Tibial nerve (tissue), 3 donors: Measurements from ENCODE around the gene COL28A1.

ENCODE experiments used
- POLR2A ChIP-seq, 2 donors: fragments of 450-650 bp; IDR thresholded peaks; one replicate each; pipeline ENCODE4 v1.6.1; 2017; ENCODE audit warnings: antibody characterized with exemption in 2 of 2, mild to moderate bottlenecking in 2 of 2, moderate library complexity in 2 of 2
- TF ChIP-seq, protein P1 (sequence below), 5 experiments: fragments of 200-600 bp in 3 of 5; fragments of 450-650 bp in 2 of 5; sonication (generic) in 3 of 5; IDR thresholded peaks; one replicate each; pipeline ENCODE4 v1.5.1; 2016 to 2019; ENCODE audit warnings: antibody characterized with exemption in 5 of 5, mild to moderate bottlenecking in 3 of 5, moderate library complexity in 2 of 5

DNA sequence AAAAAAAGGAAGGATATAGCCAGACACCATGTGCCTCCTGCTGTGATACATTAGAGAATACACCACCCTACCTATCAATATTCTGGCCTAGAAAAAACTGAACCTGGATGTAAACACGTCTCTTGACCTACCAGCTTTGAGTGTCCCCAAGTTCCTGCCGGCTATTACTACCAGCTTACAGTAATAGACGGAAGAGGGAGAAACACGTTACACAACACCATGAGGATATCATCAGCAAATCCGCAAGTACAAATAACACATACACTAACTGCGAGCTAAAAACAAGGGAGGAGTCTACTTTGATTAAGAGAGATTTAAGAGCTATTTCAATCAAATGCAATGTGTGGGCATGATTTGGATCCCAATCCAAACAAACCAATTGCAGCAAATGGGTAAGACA, 113.0 kb downstream of the COL28A1 start:
- TF ChIP-seq POLR2A (IDR thresholded peaks at IDR 0.05) = no peak
- TF ChIP-seq, protein P1, sequence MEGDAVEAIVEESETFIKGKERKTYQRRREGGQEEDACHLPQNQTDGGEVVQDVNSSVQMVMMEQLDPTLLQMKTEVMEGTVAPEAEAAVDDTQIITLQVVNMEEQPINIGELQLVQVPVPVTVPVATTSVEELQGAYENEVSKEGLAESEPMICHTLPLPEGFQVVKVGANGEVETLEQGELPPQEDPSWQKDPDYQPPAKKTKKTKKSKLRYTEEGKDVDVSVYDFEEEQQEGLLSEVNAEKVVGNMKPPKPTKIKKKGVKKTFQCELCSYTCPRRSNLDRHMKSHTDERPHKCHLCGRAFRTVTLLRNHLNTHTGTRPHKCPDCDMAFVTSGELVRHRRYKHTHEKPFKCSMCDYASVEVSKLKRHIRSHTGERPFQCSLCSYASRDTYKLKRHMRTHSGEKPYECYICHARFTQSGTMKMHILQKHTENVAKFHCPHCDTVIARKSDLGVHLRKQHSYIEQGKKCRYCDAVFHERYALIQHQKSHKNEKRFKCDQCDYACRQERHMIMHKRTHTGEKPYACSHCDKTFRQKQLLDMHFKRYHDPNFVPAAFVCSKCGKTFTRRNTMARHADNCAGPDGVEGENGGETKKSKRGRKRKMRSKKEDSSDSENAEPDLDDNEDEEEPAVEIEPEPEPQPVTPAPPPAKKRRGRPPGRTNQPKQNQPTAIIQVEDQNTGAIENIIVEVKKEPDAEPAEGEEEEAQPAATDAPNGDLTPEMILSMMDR (IDR thresholded peaks at IDR 0.05) = no peak
